ENCODE data around the gene GPRC5A. TPM values are rescaled to one million over a fixed set of nuclear protein-coding genes. Genes with fewer than 3 reads are reported as not detected.
A peak's percentile ranks its signal among the peaks of the same experiment; 100 is the strongest.

Gene GPRC5A
- total and polyA plus RNA-seq, 2 experiments from 2014 or later: 37.8 to 84.8 TPM

GRCh38 chr12:12915656-12916055, 24.3 kb downstream of the GPRC5A start:
- H3K79me2 ChIP-seq (ENCODE audit: insufficient read depth): peaks cover 10% of the 10 kb centered on the region; the same call in 1 of the 2 replicates
- H3K4me2 ChIP-seq (ENCODE audit: unreplicated experiment): no peak overlapping the region
- H3K27ac ChIP-seq: no peak overlapping the region
- no peaks in the 10 kb centered on the region for H3K27me3 ChIP-seq (replicated peaks; ENCODE audit: insufficient read depth)
- H3F3A ChIP-seq (ENCODE audit: insufficient read depth): peaks cover 19% of the 10 kb centered on the region; the same call in 1 of the 2 replicates
- no peak overlapping the region for H2AFZ ChIP-seq
- peaks cover 8% of the 10 kb centered on the region for H3K4me1 ChIP-seq (ENCODE audit: insufficient read depth)
- H4K20me1 ChIP-seq (ENCODE audit: insufficient read depth): no peaks in the 10 kb centered on the region
- no peaks in the 10 kb centered on the region for H3K9me2 ChIP-seq (ENCODE audit: insufficient read depth)
- H3K36me3 ChIP-seq (ENCODE audit: low read depth): peaks cover 21% of the 10 kb centered on the region
- H3K9ac ChIP-seq: no peak overlapping the region
- TF ChIP-seq EZH2phosphoT487 (IDR thresholded peaks at IDR 0.05; ENCODE audit: insufficient read depth, low read depth) (no peak), EZH2 (IDR thresholded peaks at IDR 0.05; ENCODE audit: insufficient read depth, poor library complexity, severe bottlenecking) (no peak)
- in situ Hi-C loops (cut with MboI): loop anchor here (10.0 kb wide), 1 partner anchor 309 kb away; no protein-coding TSS in a partner anchor
- H3K9me3 ChIP-seq (ENCODE audit: low read depth): no peaks in the 10 kb centered on the region
- no peak overlapping the region for H3K4me3 ChIP-seq
- DNase-seq: no peak
- 90% methylated on average over 10 of the region's 10 CpGs for WGBS, 2 experiments (ENCODE audit: low coverage in 1 of 2, low lambda C conversion rate in 2 of 2, missing lambda C conversion rate in 2 of 2)

- DNase-seq: peak; percentile 83
- Histone ChIP-seq H3K4me1 (ENCODE audit: insufficient read depth) (peaks cover 8% of the 10 kb centered on the region), H3F3A (ENCODE audit: insufficient read depth) (peaks cover 19% of the 10 kb centered on the region; the same call in 1 of the 2 replicates), H3K36me3 (ENCODE audit: low read depth) (peaks cover 16% of the 10 kb centered on the region; the same call in 1 of the 2 replicates), H3K27ac (0 out of 2 replicates have a peak overlapping the region, but pooled peaks have one; percentile 25), H3K9me2 (ENCODE audit: insufficient read depth) (no peaks in the 10 kb centered on the region), H4K20me1 (ENCODE audit: insufficient read depth) (no peaks in the 10 kb centered on the region), H2AFZ (peak overlapping the region; percentile 53), H3K79me2 (ENCODE audit: insufficient read depth) (peaks cover 6% of the 10 kb centered on the region; the same call in 1 of the 2 replicates), H3K4me3 (peak overlapping the region; percentile 30; the same call in 1 of the 2 replicates), H3K9me3 (ENCODE audit: low read depth) (no peaks in the 10 kb centered on the region), H3K4me2 (ENCODE audit: unreplicated experiment) (peak overlapping the region; percentile 46), H3K27me3 (replicated peaks; ENCODE audit: insufficient read depth) (no peaks in the 10 kb centered on the region), H3K9ac (peak overlapping the region; percentile 46)
- WGBS, 2 experiments (ENCODE audit: low coverage in 1 of 2, low lambda C conversion rate in 2 of 2, missing lambda C conversion rate in 2 of 2): 17 to 21% methylated on average over 19 of the region's 19 CpGs
- TF ChIP-seq EZH2 (IDR thresholded peaks at IDR 0.05; ENCODE audit: insufficient read depth, poor library complexity, severe bottlenecking) (no peak), EZH2phosphoT487 (IDR thresholded peaks at IDR 0.05; ENCODE audit: insufficient read depth, low read depth) (no peak)
- in situ Hi-C loops (cut with MboI): loop anchor here (10.0 kb wide), 1 partner anchor 308 kb away; no protein-coding TSS in a partner anchor
Measured at GRCh38 chr12:12916135-12916944, 25.0 kb downstream of the GPRC5A start.

GRCh38 chr12:12917517-12917916, 26.2 kb downstream of the GPRC5A start:
- WGBS, 2 experiments (ENCODE audit: low coverage in 1 of 2, low lambda C conversion rate in 2 of 2, missing lambda C conversion rate in 2 of 2): 94 to 100% methylated on average over 2 of the region's 2 CpGs

GRCh38 chr12:12918781-12919389, 27.5 kb downstream of the GPRC5A start:
- Histone ChIP-seq H3K27ac (no peak overlapping the region), H3K4me3 (no peak overlapping the region), H2AFZ (no peak overlapping the region), H3K9me3 (ENCODE audit: low read depth) (no peaks in the 10 kb centered on the region), H4K20me1 (ENCODE audit: insufficient read depth) (no peaks in the 10 kb centered on the region), H3K9ac (no peak overlapping the region), H3K36me3 (ENCODE audit: low read depth) (peaks cover 3% of the 10 kb centered on the region; the same call in 1 of the 2 replicates), H3K4me1 (ENCODE audit: insufficient read depth) (peaks cover 19% of the 10 kb centered on the region), H3F3A (ENCODE audit: insufficient read depth) (peaks cover 21% of the 10 kb centered on the region), H3K27me3 (replicated peaks; ENCODE audit: insufficient read depth) (no peaks in the 10 kb centered on the region), H3K79me2 (ENCODE audit: insufficient read depth) (no peaks in the 10 kb centered on the region), H3K9me2 (ENCODE audit: insufficient read depth) (no peaks in the 10 kb centered on the region), H3K4me2 (ENCODE audit: unreplicated experiment) (no peak overlapping the region)
- in situ Hi-C loops (cut with MboI): loop anchor here (10.0 kb wide), 1 partner anchor 306 kb away; no protein-coding TSS in a partner anchor
- no peak for DNase-seq
- no peak for TF ChIP-seq EZH2phosphoT487 (IDR thresholded peaks at IDR 0.05; ENCODE audit: insufficient read depth, low read depth)
- TF ChIP-seq EZH2 (IDR thresholded peaks at IDR 0.05; ENCODE audit: insufficient read depth, poor library complexity, severe bottlenecking): no peak
- WGBS, 2 experiments (ENCODE audit: low coverage in 1 of 2, low lambda C conversion rate in 2 of 2, missing lambda C conversion rate in 2 of 2): 91 to 95% methylated on average over 6 of the region's 6 CpGs

More at GRCh38 chr12:12917517-12917916, 26.2 kb downstream of the GPRC5A start:
- H3K79me2 ChIP-seq (ENCODE audit: insufficient read depth): peaks cover 6% of the 10 kb centered on the region; the same call in 1 of the 2 replicates
- peaks cover 25% of the 10 kb centered on the region for H3F3A ChIP-seq (ENCODE audit: insufficient read depth)
- H3K4me1 ChIP-seq (ENCODE audit: insufficient read depth): peaks cover 18% of the 10 kb centered on the region
- H3K9me2 ChIP-seq (ENCODE audit: insufficient read depth): no peaks in the 10 kb centered on the region
- no peak overlapping the region for H2AFZ ChIP-seq
- DNase-seq: no peak
- no peak overlapping the region for H3K4me2 ChIP-seq (ENCODE audit: unreplicated experiment)
- no peak overlapping the region for H3K27ac ChIP-seq
- H3K27me3 ChIP-seq (replicated peaks; ENCODE audit: insufficient read depth): no peaks in the 10 kb centered on the region
- no peaks in the 10 kb centered on the region for H4K20me1 ChIP-seq (ENCODE audit: insufficient read depth)
- H3K4me3 ChIP-seq: no peak overlapping the region
- H3K36me3 ChIP-seq (ENCODE audit: low read depth): peaks cover 15% of the 10 kb centered on the region; the same call in 1 of the 2 replicates
- H3K9ac ChIP-seq: no peak overlapping the region
- in situ Hi-C loops (cut with MboI): loop anchor here (10.0 kb wide), 1 partner anchor 307 kb away; no protein-coding TSS in a partner anchor
- TF ChIP-seq EZH2phosphoT487 (IDR thresholded peaks at IDR 0.05; ENCODE audit: insufficient read depth, low read depth): no peak
- no peak for TF ChIP-seq EZH2 (IDR thresholded peaks at IDR 0.05; ENCODE audit: insufficient read depth, poor library complexity, severe bottlenecking)
- H3K9me3 ChIP-seq (ENCODE audit: low read depth): no peaks in the 10 kb centered on the region

Measured in GM23248 (cell line).